BE2C (cell line): ENCODE data around the gene CELF1.

Source experiments
- DNase-seq: peaks from one replicate; pipeline ENCODE4 v3.0.0-alpha.2; 2020
- H3K27me3 ChIP-seq: fragments of 250-450 bp; sonication (Bioruptor Pico); 2 replicates; pipeline ENCODE4 v1.5.1; 2020; ENCODE audit warnings: mild to moderate bottlenecking
- H3K36me3 ChIP-seq: fragments of 250-450 bp; sonication (Bioruptor Pico); 2 replicates; pipeline ENCODE4 v1.5.1; 2020; ENCODE audit warnings: mild to moderate bottlenecking
- H3K4me1 ChIP-seq: fragments of 250-450 bp; sonication (Bioruptor Pico); 2 replicates; pipeline ENCODE4 v1.5.1; 2020
- H3K4me3 ChIP-seq: 2 replicates; pipeline ENCODE4 v1.5.1; 2011; ENCODE audit warnings: low read depth, low read length
- H3K9me3 ChIP-seq: fragments of 250-450 bp; sonication (Bioruptor Pico); 2 replicates; pipeline ENCODE4 v1.5.1; 2020
- TF ChIP-seq, protein P1 (sequence below): IDR thresholded peaks from 2 replicates; pipeline ENCODE4 v1.5.1; 2012; ENCODE audit warnings: mild to moderate bottlenecking, low read depth, low read length

CELF1 gene

DNA sequence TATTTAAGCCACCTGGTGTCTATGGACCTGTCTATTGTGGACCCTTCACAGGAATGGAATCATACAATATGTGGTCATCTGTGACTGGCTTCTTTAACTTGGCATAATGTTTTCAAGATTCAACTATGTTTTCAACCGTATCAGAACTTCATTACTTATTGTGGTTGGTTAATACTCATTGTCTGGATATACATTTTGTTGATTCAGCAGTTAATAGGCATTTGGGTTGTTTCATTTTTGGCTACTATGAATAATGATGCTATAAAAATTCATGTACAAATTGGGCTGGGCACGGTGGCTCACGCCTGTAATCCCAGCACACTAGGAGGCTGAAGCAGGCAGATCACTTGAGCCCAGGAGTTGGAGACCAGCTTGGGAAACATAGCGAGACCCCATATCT lies 101.5 kb downstream of the CELF1 start:
- TF ChIP-seq, protein P1, sequence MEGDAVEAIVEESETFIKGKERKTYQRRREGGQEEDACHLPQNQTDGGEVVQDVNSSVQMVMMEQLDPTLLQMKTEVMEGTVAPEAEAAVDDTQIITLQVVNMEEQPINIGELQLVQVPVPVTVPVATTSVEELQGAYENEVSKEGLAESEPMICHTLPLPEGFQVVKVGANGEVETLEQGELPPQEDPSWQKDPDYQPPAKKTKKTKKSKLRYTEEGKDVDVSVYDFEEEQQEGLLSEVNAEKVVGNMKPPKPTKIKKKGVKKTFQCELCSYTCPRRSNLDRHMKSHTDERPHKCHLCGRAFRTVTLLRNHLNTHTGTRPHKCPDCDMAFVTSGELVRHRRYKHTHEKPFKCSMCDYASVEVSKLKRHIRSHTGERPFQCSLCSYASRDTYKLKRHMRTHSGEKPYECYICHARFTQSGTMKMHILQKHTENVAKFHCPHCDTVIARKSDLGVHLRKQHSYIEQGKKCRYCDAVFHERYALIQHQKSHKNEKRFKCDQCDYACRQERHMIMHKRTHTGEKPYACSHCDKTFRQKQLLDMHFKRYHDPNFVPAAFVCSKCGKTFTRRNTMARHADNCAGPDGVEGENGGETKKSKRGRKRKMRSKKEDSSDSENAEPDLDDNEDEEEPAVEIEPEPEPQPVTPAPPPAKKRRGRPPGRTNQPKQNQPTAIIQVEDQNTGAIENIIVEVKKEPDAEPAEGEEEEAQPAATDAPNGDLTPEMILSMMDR = no peak
- no peak overlapping the region for H3K4me3 ChIP-seq
- H3K4me1 ChIP-seq = no peaks in the 10 kb centered on the region
- no peak for DNase-seq
- no peaks in the 10 kb centered on the region for H3K27me3 ChIP-seq
- H3K36me3 ChIP-seq = no peaks in the 10 kb centered on the region
- no peaks in the 10 kb centered on the region for H3K9me3 ChIP-seq

DNA sequence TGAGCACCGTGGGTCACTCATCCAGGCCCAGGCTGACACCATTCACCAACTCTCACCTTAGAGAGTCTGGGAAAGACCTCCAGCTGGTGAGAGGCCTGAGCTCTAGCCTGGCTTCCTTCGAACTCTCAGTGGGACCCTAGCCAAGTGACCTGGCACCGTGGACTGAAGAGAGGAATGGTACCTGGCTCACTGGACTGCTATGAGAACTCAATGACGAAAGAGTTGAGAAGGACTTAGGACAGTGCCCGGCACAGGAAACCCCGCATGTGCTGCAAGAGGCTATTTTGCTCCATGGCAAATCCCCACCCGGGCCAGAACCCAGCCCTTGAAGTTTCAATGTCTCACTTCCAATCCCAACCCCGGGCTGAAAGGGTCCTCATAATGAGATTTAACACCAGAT lies 103.4 kb downstream of the CELF1 start:
- Histone ChIP-seq H3K4me3 (no peak overlapping the region), H3K4me1 (no peaks in the 10 kb centered on the region), H3K36me3 (no peaks in the 10 kb centered on the region), H3K9me3 (no peaks in the 10 kb centered on the region), H3K27me3 (no peaks in the 10 kb centered on the region)
- TF ChIP-seq, protein P1 = no peak
- DNase-seq = no peak

DNA sequence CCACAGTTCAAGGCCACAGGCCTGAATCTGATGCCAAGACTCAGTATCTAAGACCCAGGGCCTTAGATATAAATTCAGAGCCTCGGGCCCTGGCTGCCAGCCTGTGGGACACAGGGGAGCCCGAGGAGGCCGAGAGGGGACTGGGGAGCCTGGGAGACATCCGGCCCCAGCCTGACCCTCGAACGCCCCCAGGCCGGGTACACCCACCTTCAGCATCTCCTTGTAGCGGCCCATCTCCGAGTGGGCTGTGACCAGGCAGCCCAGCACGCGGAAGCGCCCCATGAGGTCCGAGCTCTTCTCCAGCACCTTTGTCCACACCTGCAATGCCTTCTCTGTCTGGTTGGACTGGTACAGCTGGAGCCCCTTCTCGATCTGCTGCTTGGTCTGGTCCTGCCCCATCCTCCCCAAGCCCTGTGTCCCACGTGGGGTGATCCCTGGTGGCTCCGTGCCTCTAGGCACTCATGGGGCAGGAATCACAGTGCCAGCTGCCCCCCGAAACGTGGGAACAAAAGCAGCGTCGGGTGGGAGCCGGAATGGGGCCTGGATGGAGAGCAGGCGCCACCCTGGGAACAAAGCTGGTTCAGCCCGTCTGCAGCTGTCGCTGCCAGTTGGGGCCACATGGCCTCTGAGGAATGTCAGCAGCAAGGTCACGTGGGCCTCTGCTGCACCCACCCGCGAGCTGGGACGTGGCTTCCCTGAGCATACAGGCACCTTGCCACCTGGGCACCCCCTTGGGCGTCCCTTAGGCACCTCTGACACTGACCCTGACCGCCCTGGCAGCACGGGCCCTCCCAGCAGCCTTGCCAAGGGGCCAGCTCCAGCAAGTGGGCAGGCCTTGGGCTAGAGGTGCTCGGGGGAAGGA lies 104.1 kb downstream of the CELF1 start, which contains the start of gene RAPSN:
Gene RAPSN (minus strand): TSS at position 571 of the 862 bp plus-strand sequence. CDS start 172 bp downstream, at position 399.
- no peaks in the 10 kb centered on the region for H3K4me1 ChIP-seq
- H3K9me3 ChIP-seq = no peaks in the 10 kb centered on the region
- H3K4me3 ChIP-seq = no peak within 1 kb of the TSS
- no peak for DNase-seq
- no peaks in the 10 kb centered on the region for H3K27me3 ChIP-seq
- no peaks in the 10 kb centered on the region for H3K36me3 ChIP-seq
- TF ChIP-seq, protein P1 = no peak

DNA sequence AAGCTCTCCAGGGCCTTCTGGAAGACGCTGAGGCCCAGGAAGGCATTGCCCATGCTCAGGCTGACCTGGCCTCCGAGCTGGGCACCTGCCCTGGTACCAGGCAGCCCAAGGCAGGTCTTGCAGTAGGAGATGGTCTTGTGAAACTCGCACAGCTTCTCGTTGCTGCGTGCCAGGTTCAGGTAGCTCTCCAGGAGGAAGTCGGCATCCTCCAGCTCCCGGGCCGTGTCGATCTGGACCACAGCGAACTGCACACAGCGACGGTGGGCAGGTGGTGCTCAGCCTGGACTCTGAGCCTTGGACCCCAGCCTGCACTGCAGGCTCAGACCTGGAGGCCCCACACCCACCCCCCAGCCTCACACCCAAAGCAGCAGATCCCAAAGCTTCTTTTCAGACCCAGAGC lies 105.0 kb downstream of the CELF1 start:
- no peaks in the 10 kb centered on the region for H3K36me3 ChIP-seq
- no peaks in the 10 kb centered on the region for H3K27me3 ChIP-seq
- no peak overlapping the region for H3K4me3 ChIP-seq
- no peaks in the 10 kb centered on the region for H3K4me1 ChIP-seq
- TF ChIP-seq, protein P1 = no peak
- H3K9me3 ChIP-seq = no peaks in the 10 kb centered on the region
- DNase-seq = no peak

DNA sequence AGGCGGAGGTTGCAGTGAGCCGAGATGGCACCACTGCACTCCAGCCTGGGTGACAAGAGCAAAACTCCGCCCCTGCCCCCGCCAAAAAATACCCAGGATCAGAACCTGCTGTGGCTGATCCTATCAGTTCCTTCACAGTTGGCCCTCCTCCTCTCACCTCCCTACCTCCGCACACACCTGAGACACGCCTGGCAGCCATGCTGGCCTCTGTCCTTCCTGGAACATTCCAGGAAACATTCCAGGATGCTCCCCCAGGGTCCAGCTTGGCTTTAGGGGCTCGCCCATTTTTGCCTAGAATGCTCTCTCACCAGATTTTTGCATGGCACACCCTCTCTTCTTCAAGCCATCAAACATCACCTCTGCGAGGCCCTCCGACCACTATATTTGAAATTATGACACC lies 106.1 kb downstream of the CELF1 start:
- TF ChIP-seq, protein P1 = no peak
- H3K4me3 ChIP-seq = no peak overlapping the region
- no peak for DNase-seq
- H3K4me1 ChIP-seq = no peaks in the 10 kb centered on the region
- no peaks in the 10 kb centered on the region for H3K9me3 ChIP-seq
- H3K36me3 ChIP-seq = no peaks in the 10 kb centered on the region
- H3K27me3 ChIP-seq = no peaks in the 10 kb centered on the region

DNA sequence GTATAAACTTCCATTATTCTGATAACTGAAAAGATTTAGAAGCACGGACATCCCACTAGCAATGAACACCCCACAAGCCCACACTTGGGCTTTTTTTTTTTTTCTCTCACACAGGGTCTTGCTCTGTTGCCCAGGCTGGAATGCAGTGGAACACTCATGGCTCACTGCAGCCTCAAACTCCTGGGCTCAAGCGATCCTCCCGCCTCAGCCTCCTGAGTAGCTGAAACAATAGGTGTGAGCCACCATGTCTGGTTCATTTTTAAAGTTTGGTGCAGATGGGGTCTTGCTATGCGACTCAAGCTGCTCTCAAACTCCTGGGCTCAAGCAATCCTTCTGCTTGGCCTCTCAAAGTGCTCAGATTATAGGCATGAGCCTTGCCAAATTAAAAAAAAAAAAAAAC lies 107.1 kb downstream of the CELF1 start:
- Histone ChIP-seq H3K36me3 (no peaks in the 10 kb centered on the region), H3K27me3 (no peaks in the 10 kb centered on the region), H3K4me1 (no peaks in the 10 kb centered on the region), H3K4me3 (no peak overlapping the region), H3K9me3 (no peaks in the 10 kb centered on the region)
- TF ChIP-seq, protein P1 = no peak
- no peak for DNase-seq
